HEK293 (cell line): ENCODE measurements around the gene RASSF8.

Source experiments
- CTCF ChIA-PET: fragments of 350-600 bp; formaldehyde crosslinking; extraction: SDS; loops from one replicate; lab custom pipeline; 2021; ENCODE audit warnings: antibody characterized with exemption; lab: Yijun Ruan, JAX
- POLR2A ChIA-PET: fragments of 300-600 bp; formaldehyde crosslinking; extraction: SDS; loops from one replicate; lab custom pipeline; 2020; ENCODE audit warnings: antibody characterized with exemption, inconsistent platforms; lab: Yijun Ruan, JAX
- H3K27ac ChIP-seq: fragments of 200-500 bp; sonication (Bioruptor generic); 2 replicates; pipeline ENCODE4 v1.5.1; 2014; ENCODE audit warnings: low read depth, low read length, control low read depth, inconsistent platforms; ENCODE audit errors: extremely low read depth
- H3K36me3 ChIP-seq, 2 experiments: fragments of 200-500 bp in 1 of 2; sonication (Bioruptor generic) in 1 of 2; 1 replicate in 1 of 2; 2 replicates in 1 of 2; pipeline ENCODE4 v1.5.1; 2014 to 2017; ENCODE audit warnings: inconsistent platforms in 2 of 2, low read length in 2 of 2; ENCODE audit not compliant: control insufficient read depth in 2 of 2, insufficient read depth in 1 of 2
- H3K4me1 ChIP-seq: fragments of 200-500 bp; sonication (Bioruptor generic); 2 replicates; pipeline ENCODE4 v1.5.1; 2014; ENCODE audit warnings: mild to moderate bottlenecking, low read length, inconsistent platforms; ENCODE audit not compliant: control insufficient read depth, insufficient read depth
- H3K4me3 ChIP-seq: 2 replicates; pipeline ENCODE4 v1.5.1; 2011; ENCODE audit warnings: low read depth, mild to moderate bottlenecking, control low read depth, low read length, moderate library complexity
- H3K9me3 ChIP-seq: fragments of 200-500 bp; sonication (Bioruptor generic); 2 replicates; pipeline ENCODE4 v1.5.1; 2014; ENCODE audit warnings: low read depth, low read length, inconsistent platforms; ENCODE audit not compliant: control insufficient read depth, insufficient read depth
- FEZF1 ChIP-seq: fragments of 450-650 bp; formaldehyde crosslinking; IDR thresholded peaks from 2 replicates; pipeline ENCODE4 v1.5.1; 2016; ENCODE audit warnings: missing biosample characterization, missing genetic modification characterization
- GLIS1 ChIP-seq: fragments of 450-650 bp; formaldehyde crosslinking; IDR thresholded peaks from 2 replicates; pipeline ENCODE4 v1.5.1; 2016; ENCODE audit warnings: missing biosample characterization, missing genetic modification characterization
- HOXD13 ChIP-seq: sonication (generic); formaldehyde crosslinking; IDR thresholded peaks from 2 replicates; pipeline ENCODE4 v1.8.0; 2022; ENCODE audit warnings: missing genetic modification reagents, borderline replicate concordance
- KLF10 ChIP-seq: fragments of 450-650 bp; IDR thresholded peaks from 2 replicates; pipeline ENCODE4 v1.5.1; 2018; ENCODE audit warnings: missing biosample characterization, mild to moderate bottlenecking, missing genetic modification characterization
- SCRT1 ChIP-seq: fragments of 450-650 bp; formaldehyde crosslinking; IDR thresholded peaks from 2 replicates; pipeline ENCODE4 v1.5.1; 2016; ENCODE audit warnings: missing biosample characterization, missing genetic modification characterization, borderline replicate concordance
- TCF7L2 ChIP-seq: IDR thresholded peaks from 2 replicates; pipeline ENCODE4 v1.6.1; 2011; ENCODE audit warnings: low read depth, mild to moderate bottlenecking, inconsistent platforms, low read length, moderate library complexity, borderline replicate concordance
- ZNF132 ChIP-seq: fragments of 450-650 bp; formaldehyde crosslinking; IDR thresholded peaks from 2 replicates; pipeline ENCODE4 v1.5.1; 2017; ENCODE audit warnings: missing biosample characterization, missing genetic modification characterization, borderline replicate concordance
- ZNF146 ChIP-seq: fragments of 450-650 bp; formaldehyde crosslinking; IDR thresholded peaks from 2 replicates; pipeline ENCODE4 v1.5.1; 2016; ENCODE audit warnings: missing biosample characterization, missing genetic modification characterization
- ZNF274 ChIP-seq, 2 experiments: fragments of 200-500 bp in 1 of 2; fragments of 450-650 bp in 1 of 2; sonication (Bioruptor generic) in 1 of 2; formaldehyde crosslinking in 1 of 2; IDR thresholded peaks; 2 replicates each; pipeline versions ENCODE4 v1.5.1 to v1.6.1; 2014 to 2016; ENCODE audit warnings: borderline replicate concordance in 1 of 2, inconsistent platforms in 1 of 2, low read length in 1 of 2, missing biosample characterization in 1 of 2, missing genetic modification characterization in 1 of 2
- ZNF394 ChIP-seq: fragments of 450-650 bp; formaldehyde crosslinking; IDR thresholded peaks from 2 replicates; pipeline ENCODE4 v1.5.1; 2016; ENCODE audit warnings: missing biosample characterization, missing genetic modification characterization, mild to moderate bottlenecking, moderate library complexity, borderline replicate concordance
- ZNF548 ChIP-seq: fragments of 450-650 bp; formaldehyde crosslinking; IDR thresholded peaks from 2 replicates; pipeline ENCODE4 v1.5.1; 2016; ENCODE audit warnings: missing biosample characterization, missing genetic modification characterization
- ZNF626 ChIP-seq: fragments of 450-650 bp; sonication (Bioruptor Pico); formaldehyde crosslinking; IDR thresholded peaks from 2 replicates; pipeline ENCODE4 v1.5.1; 2018; ENCODE audit warnings: missing biosample characterization, missing genetic modification characterization, inconsistent platforms
- ZNF768 ChIP-seq: fragments of 450-650 bp; formaldehyde crosslinking; IDR thresholded peaks from 2 replicates; pipeline ENCODE4 v1.5.1; 2018; ENCODE audit warnings: missing biosample characterization, mild to moderate bottlenecking, missing genetic modification characterization
- ZNF837 ChIP-seq: fragments of 450-650 bp; formaldehyde crosslinking; IDR thresholded peaks from 2 replicates; pipeline ENCODE4 v1.5.1; 2016; ENCODE audit warnings: missing biosample characterization, missing genetic modification characterization
- TF ChIP-seq, protein P1 (sequence below): fragments of 450-650 bp; formaldehyde crosslinking; IDR thresholded peaks from 2 replicates; pipeline ENCODE4 v1.5.1; 2017; ENCODE audit warnings: missing biosample characterization, missing genetic modification characterization
- TF ChIP-seq, protein P2 (sequence below): fragments of 450-650 bp; formaldehyde crosslinking; IDR thresholded peaks from 2 replicates; pipeline ENCODE4 v1.5.1; 2016; ENCODE audit warnings: missing biosample characterization, missing genetic modification characterization
- TF ChIP-seq, protein P3 (sequence below): fragments of 450-650 bp; formaldehyde crosslinking; IDR thresholded peaks from 2 replicates; pipeline ENCODE4 v1.5.1; 2016; ENCODE audit warnings: missing biosample characterization, missing genetic modification characterization
- TF ChIP-seq, protein P4 (sequence below): fragments of 450-650 bp; formaldehyde crosslinking; IDR thresholded peaks from 2 replicates; pipeline ENCODE4 v1.5.1; 2017; ENCODE audit warnings: missing biosample characterization, missing genetic modification characterization

Gene RASSF8

DNA sequence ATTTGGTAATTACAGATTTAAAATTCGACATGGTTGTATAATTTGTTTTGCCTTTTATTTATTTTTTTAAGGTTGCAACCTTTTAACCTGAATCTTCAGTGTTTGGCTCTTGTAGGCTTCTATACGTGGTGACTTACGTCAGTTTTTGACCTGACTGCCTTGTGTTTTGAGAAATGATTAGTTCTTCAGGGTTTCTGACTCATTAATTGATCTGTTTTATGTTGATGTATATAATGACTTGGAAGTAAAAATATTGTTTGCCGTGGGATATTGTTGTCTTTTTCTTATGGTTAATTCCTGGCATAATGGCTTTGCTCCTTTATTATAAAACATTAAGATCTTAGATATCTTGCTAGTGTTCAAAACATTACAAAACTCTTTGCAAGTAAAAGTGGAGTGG lies 2.5 kb downstream of the RASSF8 start:
- Histone ChIP-seq H3K27ac (no peak overlapping the region), H3K9me3 (no peaks in the 10 kb centered on the region), H3K36me3 (peaks cover 0 to 3% of the 10 kb centered on the region in 2 experiments; a peak in 2 of 3 replicates), H3K4me1 (peaks cover 11% of the 10 kb centered on the region), H3K4me3 (no peak overlapping the region)
- CTCF ChIA-PET: interaction anchor here (0.6 to 2.1 kb wide), 7 partner anchors 11 to 717 kb away, joined by 3 to 13 read pairs (median 3); no protein-coding TSS in a partner anchor
- TF ChIP-seq GLIS1 (tag by site-specific recombination) (no peak), ZNF626 (tag by site-specific recombination) (no peak), ZNF837 (tag by site-specific recombination) (no peak), FEZF1 (0 out of 2 replicates have a peak, but pooled peaks have one; percentile 5), ZNF394 (tag by site-specific recombination) (no peak), ZNF274 (IDR thresholded peaks at IDR 0.05; ENCODE audit: low read length) (no peak), ZNF274 (tag by site-specific recombination; IDR thresholded peaks at IDR 0.05; ENCODE audit: borderline replicate concordance) (no peak), ZNF132 (tag by site-specific recombination) (no peak), KLF10 (tag by site-specific recombination) (no peak), HOXD13 (CRISPR knock-in tag) (no peak)
- TF ChIP-seq, protein P1, sequence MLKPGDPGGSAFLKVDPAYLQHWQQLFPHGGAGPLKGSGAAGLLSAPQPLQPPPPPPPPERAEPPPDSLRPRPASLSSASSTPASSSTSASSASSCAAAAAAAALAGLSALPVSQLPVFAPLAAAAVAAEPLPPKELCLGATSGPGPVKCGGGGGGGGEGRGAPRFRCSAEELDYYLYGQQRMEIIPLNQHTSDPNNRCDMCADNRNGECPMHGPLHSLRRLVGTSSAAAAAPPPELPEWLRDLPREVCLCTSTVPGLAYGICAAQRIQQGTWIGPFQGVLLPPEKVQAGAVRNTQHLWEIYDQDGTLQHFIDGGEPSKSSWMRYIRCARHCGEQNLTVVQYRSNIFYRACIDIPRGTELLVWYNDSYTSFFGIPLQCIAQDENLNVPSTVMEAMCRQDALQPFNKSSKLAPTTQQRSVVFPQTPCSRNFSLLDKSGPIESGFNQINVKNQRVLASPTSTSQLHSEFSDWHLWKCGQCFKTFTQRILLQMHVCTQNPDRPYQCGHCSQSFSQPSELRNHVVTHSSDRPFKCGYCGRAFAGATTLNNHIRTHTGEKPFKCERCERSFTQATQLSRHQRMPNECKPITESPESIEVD (tag by site-specific recombination): peak; percentile 30; the same call in 1 of the 2 replicates
- TF ChIP-seq, protein P2, sequence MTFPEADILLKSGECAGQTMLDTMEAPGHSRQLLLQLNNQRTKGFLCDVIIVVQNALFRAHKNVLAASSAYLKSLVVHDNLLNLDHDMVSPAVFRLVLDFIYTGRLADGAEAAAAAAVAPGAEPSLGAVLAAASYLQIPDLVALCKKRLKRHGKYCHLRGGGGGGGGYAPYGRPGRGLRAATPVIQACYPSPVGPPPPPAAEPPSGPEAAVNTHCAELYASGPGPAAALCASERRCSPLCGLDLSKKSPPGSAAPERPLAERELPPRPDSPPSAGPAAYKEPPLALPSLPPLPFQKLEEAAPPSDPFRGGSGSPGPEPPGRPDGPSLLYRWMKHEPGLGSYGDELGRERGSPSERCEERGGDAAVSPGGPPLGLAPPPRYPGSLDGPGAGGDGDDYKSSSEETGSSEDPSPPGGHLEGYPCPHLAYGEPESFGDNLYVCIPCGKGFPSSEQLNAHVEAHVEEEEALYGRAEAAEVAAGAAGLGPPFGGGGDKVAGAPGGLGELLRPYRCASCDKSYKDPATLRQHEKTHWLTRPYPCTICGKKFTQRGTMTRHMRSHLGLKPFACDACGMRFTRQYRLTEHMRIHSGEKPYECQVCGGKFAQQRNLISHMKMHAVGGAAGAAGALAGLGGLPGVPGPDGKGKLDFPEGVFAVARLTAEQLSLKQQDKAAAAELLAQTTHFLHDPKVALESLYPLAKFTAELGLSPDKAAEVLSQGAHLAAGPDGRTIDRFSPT (tag by site-specific recombination): no peak
- POLR2A ChIA-PET: no interaction called here

DNA sequence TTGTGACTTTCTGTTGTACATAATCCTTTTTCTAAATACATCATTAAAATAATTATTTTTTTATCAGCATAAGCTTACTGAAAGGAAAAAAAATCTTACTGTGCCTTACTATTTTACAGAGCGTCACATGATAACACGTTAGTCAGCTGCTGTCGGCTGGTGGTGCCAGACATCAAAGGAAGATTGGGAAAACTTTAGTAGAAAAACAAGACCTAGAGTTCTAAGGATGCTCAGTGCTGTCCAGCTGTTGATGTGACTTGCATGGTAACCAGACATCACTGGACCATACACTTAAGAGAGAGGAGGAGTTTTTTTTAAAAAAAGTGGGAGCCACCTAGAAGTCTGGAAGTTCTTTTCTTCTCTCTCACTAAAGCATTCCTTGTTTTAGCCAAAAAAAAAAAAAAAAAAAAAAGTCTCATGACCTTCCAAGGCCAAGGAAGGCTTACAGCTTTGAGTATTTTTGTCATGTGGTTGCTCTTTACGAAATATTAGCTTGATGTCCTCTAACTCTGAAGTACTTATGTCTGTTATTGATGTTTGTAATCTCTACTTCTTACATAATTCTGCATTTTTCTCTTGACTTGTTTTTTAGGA lies 4.5 kb downstream of the RASSF8 start:
- peaks cover 11% of the 10 kb centered on the region for H3K4me1 ChIP-seq
- no peak for TF ChIP-seq ZNF548 (tag by site-specific recombination)
- peak; percentile 26; the same call in 1 of the 2 replicates for TF ChIP-seq TCF7L2
- TF ChIP-seq, all 188 proteins: peak for 1
- Histone ChIP-seq H3K27ac (no peak overlapping the region), H3K36me3 (peaks cover 0 to 3% of the 10 kb centered on the region in 2 experiments; a peak in 2 of 3 replicates), H3K4me3 (no peak overlapping the region), H3K9me3 (no peaks in the 10 kb centered on the region)
- ChIA-PET POLR2A (no interaction called here), CTCF (interaction anchor here (0.6 to 2.1 kb wide), 5 partner anchors 54 to 1072 kb away, joined by 3 to 13 read pairs (median 3); no protein-coding TSS in a partner anchor)

DNA sequence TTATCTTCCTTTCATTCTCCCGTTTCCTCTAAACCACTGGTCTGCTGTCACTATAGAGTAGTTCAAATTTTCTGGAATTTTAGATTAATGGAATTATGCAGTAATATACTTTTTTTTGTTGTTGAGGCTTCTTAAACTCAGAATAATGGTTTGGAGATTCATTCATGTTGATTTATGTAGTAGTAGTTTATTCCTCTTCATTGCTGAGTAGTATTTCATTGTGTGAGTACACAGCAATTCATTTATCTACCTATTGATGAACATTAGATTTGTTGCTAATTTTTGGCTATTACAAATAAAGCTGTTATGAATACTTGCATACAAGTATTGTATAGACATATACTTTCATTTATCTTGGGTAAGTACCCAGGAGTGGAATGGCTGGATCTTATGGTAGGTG lies 7.2 kb downstream of the RASSF8 start:
- ChIA-PET POLR2A (interaction anchor here (0.7 kb wide), 1 partner anchor 51 kb away, joined by 4 read pairs; no protein-coding TSS in a partner anchor), CTCF (interaction anchor here (0.7 kb wide), 1 partner anchor 1421 kb away, joined by 5 read pairs; no protein-coding TSS in a partner anchor)
- TF ChIP-seq, protein P3, sequence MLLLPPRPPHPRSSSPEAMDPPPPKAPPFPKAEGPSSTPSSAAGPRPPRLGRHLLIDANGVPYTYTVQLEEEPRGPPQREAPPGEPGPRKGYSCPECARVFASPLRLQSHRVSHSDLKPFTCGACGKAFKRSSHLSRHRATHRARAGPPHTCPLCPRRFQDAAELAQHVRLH (tag by site-specific recombination): peak; percentile 51; the same call in 1 of the 2 replicates
- TF ChIP-seq, protein P4, sequence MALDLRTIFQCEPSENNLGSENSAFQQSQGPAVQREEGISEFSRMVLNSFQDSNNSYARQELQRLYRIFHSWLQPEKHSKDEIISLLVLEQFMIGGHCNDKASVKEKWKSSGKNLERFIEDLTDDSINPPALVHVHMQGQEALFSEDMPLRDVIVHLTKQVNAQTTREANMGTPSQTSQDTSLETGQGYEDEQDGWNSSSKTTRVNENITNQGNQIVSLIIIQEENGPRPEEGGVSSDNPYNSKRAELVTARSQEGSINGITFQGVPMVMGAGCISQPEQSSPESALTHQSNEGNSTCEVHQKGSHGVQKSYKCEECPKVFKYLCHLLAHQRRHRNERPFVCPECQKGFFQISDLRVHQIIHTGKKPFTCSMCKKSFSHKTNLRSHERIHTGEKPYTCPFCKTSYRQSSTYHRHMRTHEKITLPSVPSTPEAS (tag by site-specific recombination): no peak
- no peak for TF ChIP-seq SCRT1 (tag by site-specific recombination)
- no peak for TF ChIP-seq ZNF768 (tag by site-specific recombination)
- peak; percentile 77 for TF ChIP-seq ZNF146 (tag by site-specific recombination)
- Histone ChIP-seq H3K36me3 (peaks cover 0 to 3% of the 10 kb centered on the region in 2 experiments; a peak in 2 of 3 replicates), H3K4me1 (peaks cover 8% of the 10 kb centered on the region), H3K9me3 (no peaks in the 10 kb centered on the region), H3K4me3 (no peak overlapping the region), H3K27ac (no peak overlapping the region)
